K562 (cell line): ENCODE data around the gene GZF1. TPM values are rescaled to one million over a fixed set of nuclear protein-coding genes. Genes with fewer than 3 reads are reported as not detected.

ENCODE experiments used
- ATAC-seq: fragments of 200-7000 bp; cut with Tn5 transposase; 3 replicates; pipeline ENCODE4 v1.9.1; 2020; ENCODE audit warnings: moderate library complexity
- BruUV-seq: library from RNA; stranded (reverse); fragments of 400-500 nt; replicated peaks from 2 replicates; lab custom pipeline; 2021; lab: Mats Ljungman, UMichigan
- CTCF ChIA-PET: fragments of 300-600 bp; formaldehyde crosslinking; extraction: SDS; loops from one replicate; lab custom pipeline; 2021; ENCODE audit warnings: low intra/inter-chr PET ratio; lab: Yijun Ruan, JAX
- POLR2A ChIA-PET: fragments of 300-600, 350-650 bp; sonication (Branson Sonifier 250); formaldehyde crosslinking; extraction: SDS; loops from one replicate; lab custom pipeline; 2021; ENCODE audit warnings: antibody characterized with exemption, inconsistent platforms; lab: Yijun Ruan, JAX
- DNase-seq, 4 experiments: peaks; one replicate each; pipeline versions ENCODE4 v3.0.0 to v3.0.0-alpha.2; 2011 to 2018; ENCODE audit warnings: low spot score in 3 of 4, mixed read lengths in 3 of 4; ENCODE audit errors: extremely low read depth in 1 of 4
- FAIRE-seq: peaks from 2 replicates; lab custom pipeline; 2011; peaks lifted over from hg19 to GRCh38; lab: Jason Lieb, UNC
- H2AFZ ChIP-seq: 2 replicates; pipeline ENCODE4 v1.6.0; 2011; ENCODE audit warnings: low read depth, low read length, control low read depth, inconsistent platforms
- H3K27ac ChIP-seq: fragments of 200-600 bp; 3 replicates; pipeline ENCODE4 v1.8.0; 2011; ENCODE audit warnings: low read depth, mild to moderate bottlenecking, control low read depth, inconsistent platforms, low read length, moderate library complexity, mixed read lengths; ENCODE audit errors: extremely low read depth
- H3K27me3 ChIP-seq, 2 experiments: fragments of 300-600 bp in 1 of 2; 2 replicates in 1 of 2; 3 replicates in 1 of 2; pipeline versions ENCODE4 v1.6.0 to v1.8.0; 2011; ENCODE audit warnings: inconsistent platforms in 2 of 2, low read length in 2 of 2, mild to moderate bottlenecking in 1 of 2, mixed read lengths in 1 of 2, moderate library complexity in 1 of 2; ENCODE audit not compliant: control insufficient read depth in 2 of 2, insufficient read depth in 2 of 2
- H3K36me3 ChIP-seq: fragments of 300-600 bp; 3 replicates; pipeline ENCODE4 v1.8.0; 2011; ENCODE audit warnings: mild to moderate bottlenecking, low read length, inconsistent platforms; ENCODE audit not compliant: control insufficient read depth, insufficient read depth
- H3K4me1 ChIP-seq, 2 experiments: fragments of 200-600 bp in 1 of 2; replicated peaks in 1 of 2; 2 replicates in 1 of 2; 3 replicates in 1 of 2; pipeline versions ENCODE4 v1.5.1 to v1.8.0; 2011; ENCODE audit warnings: inconsistent platforms in 2 of 2, low read length in 2 of 2, mild to moderate bottlenecking in 1 of 2, mixed read lengths in 1 of 2, moderate library complexity in 1 of 2; ENCODE audit not compliant: control insufficient read depth in 2 of 2, insufficient read depth in 2 of 2
- H3K4me2 ChIP-seq: 2 replicates; pipeline ENCODE4 v1.6.1; 2011; ENCODE audit warnings: low read length, control low read depth, inconsistent platforms, mixed read lengths; ENCODE audit not compliant: insufficient read depth
- H3K4me3 ChIP-seq: fragments of 200-600 bp; sonication (generic), shearing (Covaris generic); 2 replicates; pipeline ENCODE4 v1.5.1; 2016; ENCODE audit warnings: control low read depth, inconsistent platforms
- H3K79me2 ChIP-seq: fragments of 200-600 bp; 3 replicates; pipeline ENCODE4 v1.8.0; 2011; ENCODE audit warnings: low read length, inconsistent platforms; ENCODE audit not compliant: control insufficient read depth, insufficient read depth
- H3K9ac ChIP-seq, 2 experiments: 2 replicates each; pipeline versions ENCODE4 v1.6.0 to v1.6.1; 2011; ENCODE audit warnings: low read depth in 2 of 2, low read length in 2 of 2, control low read depth in 1 of 2, inconsistent platforms in 1 of 2, mild to moderate bottlenecking in 1 of 2, mixed read lengths in 1 of 2; ENCODE audit not compliant: insufficient read depth in 1 of 2
- H3K9me1 ChIP-seq: one replicate; pipeline ENCODE4 v1.6.0; 2011; ENCODE audit warnings: inconsistent platforms, mild to moderate bottlenecking, low read length, moderate library complexity; ENCODE audit not compliant: control insufficient read depth, insufficient read depth
- H3K9me3 ChIP-seq: replicated peaks from 2 replicates; pipeline ENCODE4 v1.5.1; 2011; ENCODE audit warnings: low read depth, low read length, inconsistent platforms; ENCODE audit not compliant: control insufficient read depth, insufficient read depth
- H4K20me1 ChIP-seq: replicated peaks from 2 replicates; pipeline ENCODE4 v1.6.1; 2011; ENCODE audit warnings: low read length, inconsistent platforms, mixed read lengths; ENCODE audit not compliant: control insufficient read depth, insufficient read depth
- MAZ ChIP-seq, 2 experiments: fragments of 450-650 bp in 1 of 2; sonication (generic) in 1 of 2; formaldehyde crosslinking; IDR thresholded peaks in 1 of 2; conservative IDR thresholded peaks in 1 of 2; 2 replicates each; pipeline versions ENCODE4 v1.4.0 to v1.5.0; 2020; ENCODE audit warnings: mild to moderate bottlenecking in 1 of 2, missing genetic modification reagents in 1 of 2
- POLR2A ChIP-seq: fragments of 450-650 bp; conservative IDR thresholded peaks from 2 replicates; pipeline ENCODE4 v1.6.1; 2016
- POLR2G ChIP-seq: fragments of 200-400 bp; formaldehyde crosslinking; IDR thresholded peaks from 2 replicates; pipeline ENCODE4 v1.6.1; 2017; ENCODE audit warnings: low read depth, mild to moderate bottlenecking, antibody characterized with exemption, low read length, moderate library complexity
- RBFOX2 ChIP-seq: fragments of 200-400 bp; formaldehyde crosslinking; IDR thresholded peaks from 2 replicates; pipeline ENCODE4 v1.6.1; 2017; ENCODE audit warnings: low read depth, mild to moderate bottlenecking, low read length, moderate library complexity
- U2AF1 ChIP-seq: fragments of 200-400 bp; formaldehyde crosslinking; optimal IDR thresholded peaks from 2 replicates; pipeline ENCODE3; 2017; ENCODE audit warnings: mild to moderate bottlenecking, low read depth, low read length, moderate library complexity
- ZNF282 ChIP-seq: sonication (generic); formaldehyde crosslinking; IDR thresholded peaks from 2 replicates; pipeline ENCODE4 v1.8.1; 2023; ENCODE audit warnings: missing genetic modification reagents
- ZNF551 ChIP-seq: fragments of 250-450 bp; sonication (Bioruptor Pico); IDR thresholded peaks from 2 replicates; pipeline ENCODE4 v1.5.0; 2021; ENCODE audit warnings: mild to moderate bottlenecking, moderate library complexity
- ZZZ3 ChIP-seq: fragments of 450-650 bp; IDR thresholded peaks from 2 replicates; pipeline ENCODE4 v1.6.1; 2016; ENCODE audit warnings: antibody characterized with exemption, mild to moderate bottlenecking, moderate library complexity
- WGBS: fragments of 100-300 bp; shearing (Covaris generic); methylation state at CpG from one replicate; pipeline ENCODE4 v1.1.6; 2016; ENCODE audit warnings: low coverage, mixed read lengths; ENCODE audit not compliant: insufficient coverage; ENCODE audit errors: missing lambda C conversion rate; 5-methylcytosine and 5-hydroxymethylcytosine counted together
- in situ Hi-C: fragments of 300-500 bp; cut with MboI; formaldehyde crosslinking; loops from 4 replicates; pipeline ENCODE4 v1.15.0; 2018; ENCODE audit warnings: inconsistent platforms, mixed read lengths
- intact Hi-C: fragments of 100-400 bp; cut with micrococcal nuclease; formaldehyde crosslinking; loops from 2 replicates; pipeline ENCODE4 v1.14.2; 2022
- polyA plus RNA-seq, 8 experiments: library from polyadenylated mRNA; depleted of rRNA in 4 of 8; stranded (reverse) in 5 of 8; unstranded in 3 of 8; fragments of >200 nt; fragmentation: Nextera tagmentation in 2 of 8; fragmentation: Illumina TruSeq in 1 of 8; extraction: Ambion mirVana in 2 of 8; extraction: Trizol in 1 of 8; gene quantifications; 2 replicates each; pipeline versions ENCODE4 v1.2.1 to v1.2.3, GENCODE V29; 2011 to 2014; ENCODE audit warnings: inconsistent platforms in 1 of 8, missing spikeins in 1 of 8
- total RNA-seq, 7 experiments: library from RNA; depleted of rRNA in 6 of 7; stranded (reverse); fragments of >200 nt in 6 of 7; fragmentation: Illumina TruSeq in 2 of 7; extraction: Trizol in 2 of 7; gene quantifications; 2 replicates each; pipeline versions ENCODE4 v1.2.1 to v1.2.3, GENCODE V29; 2011 to 2021; ENCODE audit warnings: low replicate concordance in 1 of 7
- TF ChIP-seq, protein P1 (sequence below), 2 experiments: fragments of 450-650 bp; IDR thresholded peaks; 2 replicates each; pipeline ENCODE4 v1.6.1; 2016

Gene GZF1
- total and polyA plus RNA-seq, 9 of the 15 experiments (the other 6 are each of a cell fraction or from before 2014, with no cell fraction given): 1.2 to 15.7 (median 7.4) TPM

DNA sequence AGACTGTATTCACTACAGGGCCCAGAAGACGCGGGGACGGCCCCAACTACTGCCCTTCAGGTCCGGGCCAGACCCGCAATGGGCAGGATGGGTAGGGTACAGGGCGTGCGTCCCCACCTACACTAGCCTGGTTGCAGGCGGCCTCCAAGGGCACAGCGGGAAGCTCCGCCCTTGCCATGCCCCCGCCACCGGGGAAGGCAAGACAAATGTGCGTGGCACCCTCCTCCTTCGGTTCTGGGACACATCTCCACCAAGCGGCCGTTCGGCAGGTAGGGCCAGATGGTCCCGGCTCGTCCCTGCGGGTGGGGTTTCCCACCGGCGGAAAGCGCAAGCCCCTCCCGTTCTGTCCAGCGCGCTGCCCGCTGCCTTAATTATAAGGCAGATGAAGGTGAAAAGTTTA, 5.8 kb upstream of the GZF1 start:
- Histone ChIP-seq H3K27ac (no peak overlapping the region), H3K27me3 (no peaks in the 10 kb centered on the region), H3K9me1 (no peaks in the 10 kb centered on the region), H3K4me3 (no peak overlapping the region), H2AFZ (no peak overlapping the region), H3K9me3 (no peaks in the 10 kb centered on the region), H3K79me2 (peaks cover 44% of the 10 kb centered on the region), H3K9ac (0 out of 4 replicates have a peak overlapping the region, but pooled peaks of 1 of the 2 experiments have one; percentile 17), H3K4me2 (no peak overlapping the region), H3K36me3 (peaks cover 40% of the 10 kb centered on the region; the same call in 2 of the 3 replicates), H3K4me1 (peaks cover 14 to 27% of the 10 kb centered on the region in 2 experiments), H4K20me1 (peaks cover 15% of the 10 kb centered on the region)
- FAIRE-seq (no peak), DNase-seq (no peak), ATAC-seq (no peak)
- no TSS peak for BruUV-seq
- in situ Hi-C loops (no loop called here), intact Hi-C loops (loop anchor here (5.0 kb wide), 1 partner anchor 66 kb away; the partner anchor contains the start of gene NAPB)
- TF ChIP-seq, protein P1, sequence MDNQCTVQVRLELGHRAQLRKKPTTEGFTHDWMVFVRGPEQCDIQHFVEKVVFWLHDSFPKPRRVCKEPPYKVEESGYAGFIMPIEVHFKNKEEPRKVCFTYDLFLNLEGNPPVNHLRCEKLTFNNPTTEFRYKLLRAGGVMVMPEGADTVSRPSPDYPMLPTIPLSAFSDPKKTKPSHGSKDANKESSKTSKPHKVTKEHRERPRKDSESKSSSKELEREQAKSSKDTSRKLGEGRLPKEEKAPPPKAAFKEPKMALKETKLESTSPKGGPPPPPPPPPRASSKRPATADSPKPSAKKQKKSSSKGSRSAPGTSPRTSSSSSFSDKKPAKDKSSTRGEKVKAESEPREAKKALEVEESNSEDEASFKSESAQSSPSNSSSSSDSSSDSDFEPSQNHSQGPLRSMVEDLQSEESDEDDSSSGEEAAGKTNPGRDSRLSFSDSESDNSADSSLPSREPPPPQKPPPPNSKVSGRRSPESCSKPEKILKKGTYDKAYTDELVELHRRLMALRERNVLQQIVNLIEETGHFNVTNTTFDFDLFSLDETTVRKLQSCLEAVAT (IDR thresholded peaks at IDR 0.05): no peak
- 0 out of 2 replicates have a peak, but pooled peaks have one; percentile 36 for TF ChIP-seq POLR2A
- peak; percentile 55 for TF ChIP-seq RBFOX2
- TF ChIP-seq MAZ (CRISPR knock-in tag; conservative IDR thresholded peaks at IDR 0.05 in 1 of 2, IDR thresholded peaks at IDR 0.05 in 1 of 2): no peak
- no peak for TF ChIP-seq U2AF1
- TF ChIP-seq ZNF551 (CRISPR knock-in tag): no peak
- TF ChIP-seq ZNF282 (CRISPR knock-in tag): no peak
- TF ChIP-seq POLR2G: peak; percentile 59
- TF ChIP-seq ZZZ3: no peak
- WGBS: 83% methylated on average over 11 of the region's 27 CpGs
- ChIA-PET CTCF (no interaction called here), POLR2A (interaction anchor here (0.6 to 1.0 kb wide), 2 partner anchors 35 to 309 kb away, joined by 3 read pairs; no protein-coding TSS in a partner anchor)
